Measurements from ENCODE around the gene PPM1H. TPM values are rescaled to one million over a fixed set of nuclear protein-coding genes. Genes with fewer than 3 reads are reported as not detected.

PPM1H gene
- polyA plus RNA-seq, 1 of the 3 experiments (the other 2 are of a cell fraction) = 0.13 TPM

DNA sequence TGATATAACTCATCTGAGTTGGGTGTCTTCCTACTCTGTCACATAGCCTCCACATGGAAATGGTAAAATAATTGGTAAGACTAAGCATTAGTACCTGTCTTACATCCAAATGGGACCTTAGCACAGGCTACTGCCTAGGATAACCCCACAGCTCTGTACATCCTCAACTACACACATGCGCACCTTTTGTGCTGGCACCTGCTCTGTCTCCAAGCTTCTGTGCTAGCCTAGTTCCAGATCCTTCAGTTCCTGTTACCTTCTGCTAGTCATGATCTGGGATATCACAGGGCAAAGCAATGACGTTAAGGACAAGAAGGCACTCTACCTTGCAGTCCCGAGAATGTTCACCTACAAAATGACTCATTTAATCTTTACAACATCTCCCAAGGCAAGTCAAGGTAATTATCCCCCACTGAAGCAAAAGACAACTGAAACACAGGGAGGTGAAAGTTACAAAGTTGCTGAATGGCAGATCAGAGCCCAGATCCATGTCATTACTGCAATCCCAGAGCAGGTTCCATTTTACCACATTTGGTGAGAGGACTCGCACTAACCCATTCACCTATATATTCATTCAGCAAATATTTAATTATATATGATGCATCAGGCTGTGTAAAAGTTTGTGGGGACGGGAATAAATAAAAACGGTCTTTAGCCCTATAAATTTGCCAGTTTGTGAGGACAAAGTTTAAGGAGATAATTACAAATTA is 61.7 kb downstream of the PPM1H start:
- H3K27me3 ChIP-seq (ENCODE audit: insufficient read depth) = no peaks in the 10 kb centered on the region
- POLR2A ChIA-PET = no interaction called here
- no peaks in the 10 kb centered on the region for H3K36me3 ChIP-seq (replicated peaks in 1 of 2; ENCODE audit: control insufficient read depth in 1 of 2, insufficient read depth in 2 of 2, low read length in 1 of 2)
- no peaks in the 10 kb centered on the region for H3F3A ChIP-seq (replicated peaks; ENCODE audit: insufficient read depth)
- DNase-seq = no peak
- 33% methylated on average over 6 of the region's 6 CpGs for WGBS (ENCODE audit: low lambda C conversion rate)
- CTCF ChIA-PET = no interaction called here
- no peaks in the 10 kb centered on the region for H3K79me2 ChIP-seq (ENCODE audit: insufficient read depth)
- no peak overlapping the region for H3K4me2 ChIP-seq
- TF ChIP-seq, protein P1, sequence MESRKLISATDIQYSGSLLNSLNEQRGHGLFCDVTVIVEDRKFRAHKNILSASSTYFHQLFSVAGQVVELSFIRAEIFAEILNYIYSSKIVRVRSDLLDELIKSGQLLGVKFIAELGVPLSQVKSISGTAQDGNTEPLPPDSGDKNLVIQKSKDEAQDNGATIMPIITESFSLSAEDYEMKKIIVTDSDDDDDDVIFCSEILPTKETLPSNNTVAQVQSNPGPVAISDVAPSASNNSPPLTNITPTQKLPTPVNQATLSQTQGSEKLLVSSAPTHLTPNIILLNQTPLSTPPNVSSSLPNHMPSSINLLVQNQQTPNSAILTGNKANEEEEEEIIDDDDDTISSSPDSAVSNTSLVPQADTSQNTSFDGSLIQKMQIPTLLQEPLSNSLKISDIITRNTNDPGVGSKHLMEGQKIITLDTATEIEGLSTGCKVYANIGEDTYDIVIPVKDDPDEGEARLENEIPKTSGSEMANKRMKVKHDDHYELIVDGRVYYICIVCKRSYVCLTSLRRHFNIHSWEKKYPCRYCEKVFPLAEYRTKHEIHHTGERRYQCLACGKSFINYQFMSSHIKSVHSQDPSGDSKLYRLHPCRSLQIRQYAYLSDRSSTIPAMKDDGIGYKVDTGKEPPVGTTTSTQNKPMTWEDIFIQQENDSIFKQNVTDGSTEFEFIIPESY (IDR thresholded peaks at IDR 0.05; ENCODE audit: borderline replicate concordance, low read depth) = no peak
- TF ChIP-seq, protein P2, sequence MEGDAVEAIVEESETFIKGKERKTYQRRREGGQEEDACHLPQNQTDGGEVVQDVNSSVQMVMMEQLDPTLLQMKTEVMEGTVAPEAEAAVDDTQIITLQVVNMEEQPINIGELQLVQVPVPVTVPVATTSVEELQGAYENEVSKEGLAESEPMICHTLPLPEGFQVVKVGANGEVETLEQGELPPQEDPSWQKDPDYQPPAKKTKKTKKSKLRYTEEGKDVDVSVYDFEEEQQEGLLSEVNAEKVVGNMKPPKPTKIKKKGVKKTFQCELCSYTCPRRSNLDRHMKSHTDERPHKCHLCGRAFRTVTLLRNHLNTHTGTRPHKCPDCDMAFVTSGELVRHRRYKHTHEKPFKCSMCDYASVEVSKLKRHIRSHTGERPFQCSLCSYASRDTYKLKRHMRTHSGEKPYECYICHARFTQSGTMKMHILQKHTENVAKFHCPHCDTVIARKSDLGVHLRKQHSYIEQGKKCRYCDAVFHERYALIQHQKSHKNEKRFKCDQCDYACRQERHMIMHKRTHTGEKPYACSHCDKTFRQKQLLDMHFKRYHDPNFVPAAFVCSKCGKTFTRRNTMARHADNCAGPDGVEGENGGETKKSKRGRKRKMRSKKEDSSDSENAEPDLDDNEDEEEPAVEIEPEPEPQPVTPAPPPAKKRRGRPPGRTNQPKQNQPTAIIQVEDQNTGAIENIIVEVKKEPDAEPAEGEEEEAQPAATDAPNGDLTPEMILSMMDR (IDR thresholded peaks at IDR 0.05) = no peak
- no peak for TF ChIP-seq YY1 (IDR thresholded peaks at IDR 0.05; ENCODE audit: low read depth)
- TF ChIP-seq POLR2AphosphoS5 (IDR thresholded peaks at IDR 0.05; ENCODE audit: low read depth, low read length) = no peak
- no peak for TF ChIP-seq RFX5 (IDR thresholded peaks at IDR 0.05; ENCODE audit: low read length)
- no peak for TF ChIP-seq JUND (IDR thresholded peaks at IDR 0.05)
- TF ChIP-seq, protein P3, sequence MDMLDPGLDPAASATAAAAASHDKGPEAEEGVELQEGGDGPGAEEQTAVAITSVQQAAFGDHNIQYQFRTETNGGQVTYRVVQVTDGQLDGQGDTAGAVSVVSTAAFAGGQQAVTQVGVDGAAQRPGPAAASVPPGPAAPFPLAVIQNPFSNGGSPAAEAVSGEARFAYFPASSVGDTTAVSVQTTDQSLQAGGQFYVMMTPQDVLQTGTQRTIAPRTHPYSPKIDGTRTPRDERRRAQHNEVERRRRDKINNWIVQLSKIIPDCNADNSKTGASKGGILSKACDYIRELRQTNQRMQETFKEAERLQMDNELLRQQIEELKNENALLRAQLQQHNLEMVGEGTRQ (IDR thresholded peaks at IDR 0.05; ENCODE audit: borderline replicate concordance, low read depth, low read length) = no peak
- TF ChIP-seq, protein P4, sequence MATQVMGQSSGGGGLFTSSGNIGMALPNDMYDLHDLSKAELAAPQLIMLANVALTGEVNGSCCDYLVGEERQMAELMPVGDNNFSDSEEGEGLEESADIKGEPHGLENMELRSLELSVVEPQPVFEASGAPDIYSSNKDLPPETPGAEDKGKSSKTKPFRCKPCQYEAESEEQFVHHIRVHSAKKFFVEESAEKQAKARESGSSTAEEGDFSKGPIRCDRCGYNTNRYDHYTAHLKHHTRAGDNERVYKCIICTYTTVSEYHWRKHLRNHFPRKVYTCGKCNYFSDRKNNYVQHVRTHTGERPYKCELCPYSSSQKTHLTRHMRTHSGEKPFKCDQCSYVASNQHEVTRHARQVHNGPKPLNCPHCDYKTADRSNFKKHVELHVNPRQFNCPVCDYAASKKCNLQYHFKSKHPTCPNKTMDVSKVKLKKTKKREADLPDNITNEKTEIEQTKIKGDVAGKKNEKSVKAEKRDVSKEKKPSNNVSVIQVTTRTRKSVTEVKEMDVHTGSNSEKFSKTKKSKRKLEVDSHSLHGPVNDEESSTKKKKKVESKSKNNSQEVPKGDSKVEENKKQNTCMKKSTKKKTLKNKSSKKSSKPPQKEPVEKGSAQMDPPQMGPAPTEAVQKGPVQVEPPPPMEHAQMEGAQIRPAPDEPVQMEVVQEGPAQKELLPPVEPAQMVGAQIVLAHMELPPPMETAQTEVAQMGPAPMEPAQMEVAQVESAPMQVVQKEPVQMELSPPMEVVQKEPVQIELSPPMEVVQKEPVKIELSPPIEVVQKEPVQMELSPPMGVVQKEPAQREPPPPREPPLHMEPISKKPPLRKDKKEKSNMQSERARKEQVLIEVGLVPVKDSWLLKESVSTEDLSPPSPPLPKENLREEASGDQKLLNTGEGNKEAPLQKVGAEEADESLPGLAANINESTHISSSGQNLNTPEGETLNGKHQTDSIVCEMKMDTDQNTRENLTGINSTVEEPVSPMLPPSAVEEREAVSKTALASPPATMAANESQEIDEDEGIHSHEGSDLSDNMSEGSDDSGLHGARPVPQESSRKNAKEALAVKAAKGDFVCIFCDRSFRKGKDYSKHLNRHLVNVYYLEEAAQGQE (IDR thresholded peaks at IDR 0.05; ENCODE audit: low read depth, low read length) = no peak
- TF ChIP-seq NFIC (IDR thresholded peaks at IDR 0.05; ENCODE audit: borderline replicate concordance) = no peak
- TF ChIP-seq, protein P5, sequence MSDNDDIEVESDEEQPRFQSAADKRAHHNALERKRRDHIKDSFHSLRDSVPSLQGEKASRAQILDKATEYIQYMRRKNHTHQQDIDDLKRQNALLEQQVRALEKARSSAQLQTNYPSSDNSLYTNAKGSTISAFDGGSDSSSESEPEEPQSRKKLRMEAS (IDR thresholded peaks at IDR 0.05; ENCODE audit: low read depth) = no peak
- TF ChIP-seq NRF1 (IDR thresholded peaks at IDR 0.05; ENCODE audit: low read depth, low read length) = no peak
- no peak for TF ChIP-seq MEF2A (IDR thresholded peaks at IDR 0.05; ENCODE audit: borderline replicate concordance, low read depth)
- no peak for TF ChIP-seq SMC3 (IDR thresholded peaks at IDR 0.05; ENCODE audit: low read depth, low read length)
- no peak for TF ChIP-seq RAD21 (IDR thresholded peaks at IDR 0.05; ENCODE audit: low read length)
- TF ChIP-seq RCOR1 (IDR thresholded peaks at IDR 0.05; ENCODE audit: low read length) = no peak
- H3K9me3 ChIP-seq = no peaks in the 10 kb centered on the region
- H4K20me1 ChIP-seq (ENCODE audit: insufficient read depth) = no peaks in the 10 kb centered on the region
- H3K9ac ChIP-seq = no peak overlapping the region
- H3K9me2 ChIP-seq = no peaks in the 10 kb centered on the region
- no peak overlapping the region for H2AFZ ChIP-seq (ENCODE audit: low read depth)
- no peak overlapping the region for H3K27ac ChIP-seq (ENCODE audit: low read depth in 2 of 2, low read length in 1 of 2)
- no peaks in the 10 kb centered on the region for H3K4me1 ChIP-seq (ENCODE audit: control insufficient read depth in 1 of 2, insufficient read depth in 2 of 2, low read depth in 1 of 2, low read length in 1 of 2)
- no peak overlapping the region for H3K4me3 ChIP-seq (ENCODE audit: low read depth in 2 of 2, low read length in 1 of 2)
